HepG2 (cell line): Measurements from ENCODE around the gene HSP90AB1. TPM values are rescaled to one million over a fixed set of nuclear protein-coding genes. Genes with fewer than 3 reads are reported as not detected.

Experiments
- ARID4A ChIP-seq: sonication (generic); formaldehyde crosslinking; IDR thresholded peaks from 2 replicates; pipeline ENCODE4 v1.5.0; 2020; ENCODE audit warnings: mild to moderate bottlenecking, missing genetic modification reagents, borderline replicate concordance
- ATM ChIP-seq: fragments of 450-650 bp; IDR thresholded peaks from 2 replicates; pipeline ENCODE4 v1.7.1; 2017; ENCODE audit warnings: mild to moderate bottlenecking, borderline replicate concordance
- BCL6 ChIP-seq: IDR thresholded peaks from 2 replicates; pipeline ENCODE4 v1.6.1; 2016; ENCODE audit warnings: missing genetic modification reagents, missing compliant biosample characterization
- CERS6 ChIP-seq: sonication (generic); formaldehyde crosslinking; IDR thresholded peaks from 2 replicates; pipeline ENCODE4 v1.5.0; 2020; ENCODE audit warnings: missing genetic modification reagents
- ELF4 ChIP-seq: sonication (generic); formaldehyde crosslinking; IDR thresholded peaks from 2 replicates; pipeline ENCODE4 v1.5.0; 2020; ENCODE audit warnings: missing genetic modification reagents, mild to moderate bottlenecking, moderate library complexity, borderline replicate concordance
- FOXA3 ChIP-seq: IDR thresholded peaks from 2 replicates; pipeline ENCODE4 v1.6.1; 2016; ENCODE audit warnings: missing genetic modification reagents, missing compliant biosample characterization
- FOXK1 ChIP-seq: sonication (generic); formaldehyde crosslinking; IDR thresholded peaks from 2 replicates; pipeline ENCODE4 v1.4.0; 2020; ENCODE audit warnings: low read depth, missing genetic modification reagents, borderline replicate concordance
- GMEB1 ChIP-seq: sonication (generic); formaldehyde crosslinking; IDR thresholded peaks from 2 replicates; pipeline ENCODE4 v1.5.1; 2020; ENCODE audit warnings: missing genetic modification reagents, mild to moderate bottlenecking, borderline replicate concordance
- KLF15 ChIP-seq: sonication (generic); formaldehyde crosslinking; IDR thresholded peaks from 2 replicates; pipeline ENCODE4 v1.8.1; 2023; ENCODE audit warnings: borderline replicate concordance, mild to moderate bottlenecking, inconsistent platforms, missing genetic modification reagents, mixed read lengths
- MBD4 ChIP-seq: IDR thresholded peaks from 2 replicates; pipeline ENCODE4 v1.6.1; 2012; ENCODE audit warnings: low read length, inconsistent platforms, borderline replicate concordance
- MYNN ChIP-seq: sonication (generic); formaldehyde crosslinking; IDR thresholded peaks from 2 replicates; pipeline ENCODE4 v1.4.0; 2020; ENCODE audit warnings: mild to moderate bottlenecking, low read depth, missing genetic modification reagents
- NR0B2 ChIP-seq: sonication (generic); formaldehyde crosslinking; IDR thresholded peaks from 2 replicates; pipeline ENCODE4 v1.4.0; 2020; ENCODE audit warnings: mild to moderate bottlenecking, missing genetic modification reagents
- RFX3 ChIP-seq: IDR thresholded peaks from 2 replicates; pipeline ENCODE4 v1.6.1; 2016; ENCODE audit warnings: missing biosample characterization, missing genetic modification reagents
- STAT5B ChIP-seq: sonication (generic); formaldehyde crosslinking; IDR thresholded peaks from 2 replicates; pipeline ENCODE4 v1.4.0; 2020; ENCODE audit warnings: missing genetic modification reagents
- ZBTB39 ChIP-seq: sonication (generic); formaldehyde crosslinking; IDR thresholded peaks from 2 replicates; pipeline ENCODE4 v1.5.0; 2020; ENCODE audit warnings: missing genetic modification reagents
- ZNF468 ChIP-seq: sonication (generic); formaldehyde crosslinking; IDR thresholded peaks from 2 replicates; pipeline ENCODE4 v1.8.0; 2022; ENCODE audit warnings: mild to moderate bottlenecking, moderate library complexity, missing genetic modification reagents
- ZNF619 ChIP-seq: sonication (generic); formaldehyde crosslinking; IDR thresholded peaks from 2 replicates; pipeline ENCODE4 v1.4.0; 2020; ENCODE audit warnings: mild to moderate bottlenecking, missing genetic modification reagents
- ZNF766 ChIP-seq: sonication (generic); formaldehyde crosslinking; IDR thresholded peaks from 2 replicates; pipeline ENCODE4 v1.5.0; 2020; ENCODE audit warnings: missing genetic modification reagents, borderline replicate concordance
- ZNF782 ChIP-seq: sonication (generic); formaldehyde crosslinking; IDR thresholded peaks from 2 replicates; pipeline ENCODE4 v1.4.0; 2020; ENCODE audit warnings: missing genetic modification reagents, mild to moderate bottlenecking, borderline replicate concordance
- ZSCAN30 ChIP-seq: sonication (generic); formaldehyde crosslinking; IDR thresholded peaks from 2 replicates; pipeline ENCODE4 v1.5.0; 2020; ENCODE audit warnings: mild to moderate bottlenecking, missing genetic modification reagents
- polyA plus RNA-seq, 8 experiments: library from polyadenylated mRNA; depleted of rRNA in 3 of 8; stranded (reverse) in 7 of 8; unstranded in 1 of 8; fragments of >200 nt; fragmentation: Illumina TruSeq in 4 of 8; extraction: Trizol in 4 of 8; gene quantifications; 2 replicates each; pipeline versions ENCODE4 v1.2.1 to v1.2.3, GENCODE V29; 2011 to 2016; ENCODE audit warnings: low read depth in 4 of 8, missing spikeins in 1 of 8, mixed read lengths in 1 of 8; ENCODE audit not compliant: insufficient read depth in 1 of 8
- total RNA-seq, 5 experiments: library from RNA; depleted of rRNA; stranded (reverse); fragments of >200 nt; fragmentation: Illumina TruSeq; extraction: Trizol; gene quantifications; 2 replicates each; pipeline ENCODE4 v1.2.3, GENCODE V29; 2016; ENCODE audit warnings: low read depth in 1 of 5

The HSP90AB1 gene
- total and polyA plus RNA-seq, 2 of the 13 experiments (the other 11 are each of a cell fraction or from before 2014, with no cell fraction given), result 1,325 to 1,472 TPM

GRCh38 chr6:44265007-44265721 lies 18.3 kb downstream of the HSP90AB1 start, which contains the start of gene NFKBIE (continued):
- TF ChIP-seq ZNF619 (CRISPR knock-in tag), result peak; percentile 88; the same call in 1 of the 2 replicates
- no peak for TF ChIP-seq ZBTB39
- TF ChIP-seq ELF4, result no peak
- TF ChIP-seq FOXA3 (CRISPR knock-in tag), result peak; percentile 15; the same call in 1 of the 2 replicates
- no peak for TF ChIP-seq ZSCAN30 (CRISPR knock-in tag)
- TF ChIP-seq ZNF782 (CRISPR knock-in tag), result no peak
- no peak; the same call in 1 of the 2 replicates for TF ChIP-seq ZNF468 (CRISPR knock-in tag)
- no peak for TF ChIP-seq CERS6 (CRISPR knock-in tag)
- TF ChIP-seq STAT5B (CRISPR knock-in tag), result no peak
- TF ChIP-seq KLF15, result no peak
- no peak for TF ChIP-seq MYNN (CRISPR knock-in tag)
- TF ChIP-seq BCL6 (CRISPR knock-in tag), result no peak; the same call in 1 of the 2 replicates
- no peak for TF ChIP-seq GMEB1 (CRISPR knock-in tag)
- TF ChIP-seq RFX3 (CRISPR knock-in tag), result no peak
- TF ChIP-seq MBD4, result no peak
- peak; percentile 62; the same call in 1 of the 2 replicates for TF ChIP-seq ZNF766 (CRISPR knock-in tag)
- peak; percentile 61; the same call in 1 of the 2 replicates for TF ChIP-seq NR0B2 (CRISPR knock-in tag)
- peak; percentile 48; the same call in 1 of the 2 replicates for TF ChIP-seq FOXK1 (CRISPR knock-in tag)
- peak; percentile 70; the same call in 1 of the 2 replicates for TF ChIP-seq ARID4A (CRISPR knock-in tag)
- TF ChIP-seq ATM, result no peak
